SHP77 treated with DMSO at 0.1 percent for 48 hours (cell line): ENCODE measurements around the gene WDR76.

Experiments used
- DNase-seq: peaks from one replicate; lab custom pipeline; 2025; lab: John Stamatoyannopoulos, UW

WDR76 gene

DNA sequence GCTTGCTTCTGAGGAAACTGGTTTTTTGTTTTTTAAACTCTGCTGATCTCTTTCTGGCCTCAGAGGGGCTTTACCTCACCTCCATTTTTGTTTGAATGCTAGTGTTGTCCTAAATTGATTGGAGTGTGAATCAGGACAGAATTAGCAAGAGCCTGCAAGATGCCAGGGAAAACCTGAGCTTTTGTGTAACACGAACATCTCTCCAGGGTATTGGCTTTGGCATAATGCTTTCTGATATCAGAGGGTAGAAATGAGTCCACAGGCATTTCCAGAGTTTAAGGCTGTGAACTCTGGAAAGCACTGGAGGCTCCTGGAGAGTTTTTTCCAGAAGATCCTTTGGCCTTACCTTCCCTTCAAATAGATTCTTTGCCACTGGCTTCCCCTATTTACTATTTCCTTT, 87.1 kb downstream of the WDR76 start:
- DNase-seq, result no peak

DNA sequence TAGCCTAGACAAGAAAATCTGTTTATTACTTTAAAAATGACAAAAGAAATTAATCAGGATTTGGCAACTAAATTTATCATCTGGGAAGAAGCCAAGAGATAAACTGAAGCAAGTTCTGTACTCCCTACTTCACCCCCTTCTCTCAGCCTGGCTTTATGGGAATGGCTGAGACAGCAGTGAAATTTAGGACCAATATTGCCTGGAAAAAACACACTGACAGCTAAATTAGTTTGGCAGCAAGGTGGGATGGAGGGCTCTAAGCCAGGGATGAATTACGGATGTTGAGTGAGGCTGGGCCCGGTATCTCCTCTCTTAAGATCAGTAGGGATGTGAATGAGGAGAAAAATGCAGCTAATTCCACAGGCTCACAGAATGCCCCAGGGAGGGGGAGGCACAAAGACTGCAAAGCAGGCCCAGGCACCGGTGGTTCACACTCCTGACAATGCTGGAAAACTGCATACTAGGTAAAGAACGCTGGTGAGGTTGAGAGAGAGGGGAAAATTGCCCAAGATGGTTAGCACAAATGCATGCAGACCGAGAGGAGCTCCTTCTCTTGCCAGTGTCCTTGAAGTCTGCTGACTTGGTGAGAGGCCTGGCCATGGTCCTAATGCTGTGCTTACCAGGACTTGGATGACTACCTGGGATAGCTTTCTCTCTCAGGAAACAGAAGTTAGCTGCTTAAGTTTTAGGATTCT, 89.0 kb downstream of the WDR76 start:
- no peak for DNase-seq

DNA sequence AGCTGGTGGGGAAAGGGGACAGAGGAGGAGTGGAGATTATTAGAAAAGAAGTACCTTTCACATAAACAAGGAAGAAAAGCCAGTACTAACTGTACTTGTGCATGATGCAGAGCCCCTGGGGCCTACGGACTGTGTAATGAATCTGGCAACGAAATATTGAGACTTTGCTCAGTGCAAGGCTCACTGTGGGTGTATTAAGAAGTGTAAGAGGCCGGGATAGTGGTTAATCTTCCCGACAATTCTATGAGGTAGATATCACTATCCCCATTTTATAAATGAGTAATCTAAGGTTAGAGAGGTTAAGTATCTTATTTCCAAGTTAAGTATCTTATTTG, 89.5 kb downstream of the WDR76 start:
- DNase-seq, result no peak
